GM12891 (cell line): ENCODE data around the gene BBC3.
"Not testable (repeated sequence)": the region's sequence is repeated elsewhere in the genome, so short reads cannot be mapped to it uniquely, and the experiment has no call there.

Source experiments
- DNase-seq: peaks from one replicate; pipeline ENCODE4 v3.0.0; 2011; ENCODE audit warnings: low spot score; ENCODE audit not compliant: insufficient read length
- FAIRE-seq: peaks from 2 replicates; lab custom pipeline; 2011; peaks lifted over from hg19 to GRCh38; lab: Jason Lieb, UNC
- PAX5 ChIP-seq: IDR thresholded peaks from 2 replicates; pipeline ENCODE4 v1.6.1; 2011; ENCODE audit warnings: low read length, moderate library complexity, mild to moderate bottlenecking; ENCODE audit not compliant: insufficient read depth, severe bottlenecking
- POLR2A ChIP-seq: IDR thresholded peaks from 2 replicates; pipeline ENCODE4 v1.6.1; 2011; ENCODE audit warnings: low read depth, low read length, control low read depth
- POLR2AphosphoS5 ChIP-seq: IDR thresholded peaks from 2 replicates; pipeline ENCODE4 v1.6.1; 2011; ENCODE audit warnings: low read depth, low read length, control low read depth
- POU2F2 ChIP-seq: IDR thresholded peaks from 2 replicates; pipeline ENCODE4 v1.6.1; 2011; ENCODE audit warnings: low read depth, mild to moderate bottlenecking, control low read depth, low read length, moderate library complexity
- SPI1 ChIP-seq: IDR thresholded peaks from 2 replicates; pipeline ENCODE4 v1.6.1; 2011; ENCODE audit warnings: low read depth, low read length, control low read depth
- TAF1 ChIP-seq: IDR thresholded peaks from 2 replicates; pipeline ENCODE4 v1.6.1; 2011; ENCODE audit warnings: low read depth, low read length, control low read depth

Gene BBC3

GRCh38 chr19:47258895-47259555, 28.0 kb upstream of the BBC3 start:
- TF ChIP-seq PAX5: no peak
- TF ChIP-seq POLR2AphosphoS5: no peak
- no peak for TF ChIP-seq SPI1
- TF ChIP-seq POU2F2: no peak
- TF ChIP-seq POLR2A: no peak
- no peak for TF ChIP-seq TAF1
- FAIRE-seq (no peak), DNase-seq (no peak)

GRCh38 chr19:47258434-47258833, 27.4 kb upstream of the BBC3 start:
- DNase-seq (no peak), FAIRE-seq (no peak)
- TF ChIP-seq POLR2A (no peak), PAX5 (no peak), SPI1 (no peak), POU2F2 (no peak), POLR2AphosphoS5 (no peak), TAF1 (no peak)

GRCh38 chr19:47257411-47258169, 26.6 kb upstream of the BBC3 start:
- TF ChIP-seq POLR2AphosphoS5: no peak
- TF ChIP-seq TAF1: no peak
- TF ChIP-seq PAX5: no peak
- TF ChIP-seq POU2F2: no peak
- TF ChIP-seq SPI1: no peak
- no peak for TF ChIP-seq POLR2A
- FAIRE-seq (peak; percentile 59), DNase-seq (no peak)

GRCh38 chr19:47256693-47257410, 25.9 kb upstream of the BBC3 start:
- TF ChIP-seq POU2F2 (no peak), POLR2AphosphoS5 (no peak), PAX5 (peak; percentile 89), POLR2A (no peak)
- peak; percentile 99 for DNase-seq
- peak; percentile 99 for FAIRE-seq

GRCh38 chr19:47255879-47256692, 25.1 kb upstream of the BBC3 start, which contains the start of gene CCDC9:
Gene CCDC9, plus strand, starts transcription at chr19:47256525. Its CDS starts 1,876 bp downstream, at chr19:47258401.
- DNase-seq (peak; percentile 96), FAIRE-seq (no peak)
- TF ChIP-seq TAF1 (peak; percentile 61), POLR2AphosphoS5 (no peak), SPI1 (peak; percentile 40; the same call in 1 of the 2 replicates), POU2F2 (0 out of 2 replicates have a peak, but pooled peaks have one; percentile 14), POLR2A (peak; percentile 76)

GRCh38 chr19:47253970-47254369, 23.0 kb upstream of the BBC3 start:
- DNase-seq: no peak
- TF ChIP-seq POLR2AphosphoS5: no peak
- no peak for TF ChIP-seq PAX5
- no peak for TF ChIP-seq SPI1
- TF ChIP-seq POLR2A: no peak
- TF ChIP-seq TAF1: no peak
- TF ChIP-seq POU2F2: no peak
- no peak for FAIRE-seq

GRCh38 chr19:47253467-47253881, 22.5 kb upstream of the BBC3 start:
- FAIRE-seq (no peak), DNase-seq (no peak)
- TF ChIP-seq SPI1 (no peak), TAF1 (no peak), POLR2A (no peak), PAX5 (no peak), POU2F2 (no peak), POLR2AphosphoS5 (no peak)

- not testable (repeated sequence) for DNase-seq, FAIRE-seq
Measured at GRCh38 chr19:47253016-47253415, 22.0 kb upstream of the BBC3 start.
